HEK293T (cell line): ENCODE measurements around the gene S100B.
A peak's percentile ranks its signal among the peaks of the same experiment; 100 is the strongest.

Source experiments
- CTCF ChIA-PET: fragments of 350-600 bp; formaldehyde crosslinking; extraction: SDS; loops from one replicate; lab custom pipeline; 2021; ENCODE audit warnings: antibody characterized with exemption, inconsistent platforms; lab: Yijun Ruan, JAX
- POLR2A ChIA-PET: fragments of 350-600 bp; formaldehyde crosslinking; extraction: SDS; loops from one replicate; lab custom pipeline; 2020; ENCODE audit warnings: antibody characterized with exemption, inconsistent platforms; lab: Yijun Ruan, JAX
- DNase-seq: peaks from one replicate; pipeline ENCODE4 v3.0.0; 2012; ENCODE audit warnings: mixed read lengths; ENCODE audit errors: extremely low spot score
- ARNT ChIP-seq: fragments of 450-650 bp; IDR thresholded peaks from 2 replicates; pipeline ENCODE4 v1.6.1; 2017; ENCODE audit warnings: mild to moderate bottlenecking
- BHLHE40 ChIP-seq: fragments of 450-650 bp; IDR thresholded peaks from 2 replicates; pipeline ENCODE4 v1.6.1; 2016; ENCODE audit warnings: mild to moderate bottlenecking, moderate library complexity, borderline replicate concordance
- CTBP1 ChIP-seq: fragments of 450-650 bp; IDR thresholded peaks from 2 replicates; pipeline ENCODE4 v1.6.1; 2016; ENCODE audit warnings: borderline replicate concordance
- ELF4 ChIP-seq: fragments of 450-650 bp; IDR thresholded peaks from 2 replicates; pipeline ENCODE4 v1.6.1; 2017; ENCODE audit warnings: antibody characterized with exemption
- FOXA1 ChIP-seq: fragments of 450-650 bp; IDR thresholded peaks from 2 replicates; pipeline ENCODE4 v1.6.1; 2016; ENCODE audit warnings: mild to moderate bottlenecking
- FOXK2 ChIP-seq: fragments of 450-650 bp; IDR thresholded peaks from 2 replicates; pipeline ENCODE4 v1.6.1; 2016; ENCODE audit warnings: mild to moderate bottlenecking
- FOXM1 ChIP-seq: fragments of 450-650 bp; IDR thresholded peaks from 2 replicates; pipeline ENCODE4 v1.6.1; 2017; ENCODE audit warnings: mild to moderate bottlenecking, borderline replicate concordance
- HDGF ChIP-seq: fragments of 450-650 bp; IDR thresholded peaks from 2 replicates; pipeline ENCODE4 v1.6.1; 2017; ENCODE audit warnings: antibody characterized with exemption, borderline replicate concordance
- L3MBTL2 ChIP-seq: fragments of 450-650 bp; conservative IDR thresholded peaks from 2 replicates; pipeline ENCODE4 v1.6.1; 2016; ENCODE audit warnings: mild to moderate bottlenecking
- LEF1 ChIP-seq: fragments of 450-650 bp; IDR thresholded peaks from 2 replicates; pipeline ENCODE4 v1.6.1; 2017; ENCODE audit warnings: mild to moderate bottlenecking, borderline replicate concordance
- NFRKB ChIP-seq: fragments of 450-650 bp; IDR thresholded peaks from 2 replicates; pipeline ENCODE4 v1.6.1; 2016; ENCODE audit warnings: mild to moderate bottlenecking, moderate library complexity
- PKNOX1 ChIP-seq: fragments of 450-650 bp; IDR thresholded peaks from 2 replicates; pipeline ENCODE4 v1.6.1; 2016
- SP1 ChIP-seq: fragments of 450-650 bp; IDR thresholded peaks from 2 replicates; pipeline ENCODE4 v1.6.1; 2017
- SUZ12 ChIP-seq: fragments of 450-650 bp; IDR thresholded peaks from 2 replicates; pipeline ENCODE4 v1.6.1; 2016; ENCODE audit warnings: mild to moderate bottlenecking
- TARDBP ChIP-seq: fragments of 450-650 bp; IDR thresholded peaks from 2 replicates; pipeline ENCODE4 v1.6.1; 2016
- ZNF384 ChIP-seq: fragments of 450-650 bp; IDR thresholded peaks from 2 replicates; pipeline ENCODE4 v1.6.1; 2016

S100B gene

GRCh38 chr21:46636550-46637285 is 31.8 kb upstream of the S100B start:
- no peak for DNase-seq
- TF ChIP-seq FOXM1 (no peak), FOXK2 (no peak), PKNOX1 (no peak), ZNF384 (no peak), TARDBP (no peak), BHLHE40 (no peak), LEF1 (no peak), SUZ12 (no peak), HDGF (no peak), ELF4 (no peak), L3MBTL2 (no peak), CTBP1 (no peak), ARNT (no peak), FOXA1 (no peak), NFRKB (no peak), SP1 (no peak)
- POLR2A ChIA-PET: interaction anchor here (0.7 to 2.3 kb wide), 14 partner anchors 7 to 494 kb away, joined by 3 to 9 read pairs (median 5); partner anchors contain the start of gene C21orf58
- CTCF ChIA-PET: no interaction called here

GRCh38 chr21:46636181-46636512 is 31.3 kb upstream of the S100B start:
- ChIA-PET CTCF (no interaction called here), POLR2A (interaction anchor here (0.6 to 2.3 kb wide), 25 partner anchors 8 to 944 kb away, joined by 3 to 9 read pairs (median 3); partner anchors contain the start of gene C21orf58)
- no peak for DNase-seq
- TF ChIP-seq BHLHE40 (no peak), HDGF (no peak), FOXM1 (no peak), LEF1 (no peak), SUZ12 (no peak), ZNF384 (no peak), L3MBTL2 (0 out of 2 replicates have a peak, but pooled peaks have one; percentile 62)

- peak; percentile 100 for DNase-seq
- ChIA-PET POLR2A (interaction anchor here (0.6 to 2.3 kb wide), 27 partner anchors 9 to 943 kb away, joined by 3 to 9 read pairs (median 4); partner anchors contain the start of gene C21orf58), CTCF (no interaction called here)
- TF ChIP-seq NFRKB (no peak), BHLHE40 (no peak), SUZ12 (no peak), PKNOX1 (peak; percentile 90), L3MBTL2 (peak; percentile 94), CTBP1 (no peak), TARDBP (peak; percentile 84), LEF1 (no peak), HDGF (no peak)
Measured at GRCh38 chr21:46635324-46636180, 30.7 kb upstream of the S100B start, which contains the start of gene PRMT2. PRMT2 (plus strand) TSS chr21:46635674; CDS start chr21:46636952, 1,278 bp downstream.

- POLR2A ChIA-PET: interaction anchor here (0.6 to 2.3 kb wide), 12 partner anchors 8 to 177 kb away, joined by 3 to 9 read pairs (median 4); no protein-coding TSS in a partner anchor
- no peak for DNase-seq
- TF ChIP-seq NFRKB (0 out of 2 replicates have a peak, but pooled peaks have one; percentile 23), ARNT (no peak), ELF4 (no peak), SUZ12 (no peak), FOXM1 (no peak), SP1 (no peak)
- CTCF ChIA-PET: no interaction called here
Measured at GRCh38 chr21:46634966-46635323, 30.1 kb upstream of the S100B start.

- ChIA-PET CTCF (no interaction called here), POLR2A (interaction anchor here (0.7 to 2.3 kb wide), 3 partner anchors 12 to 171 kb away, joined by 3 to 7 read pairs (median 4); no protein-coding TSS in a partner anchor)
- no peak for TF ChIP-seq BHLHE40
- 0 out of 2 replicates have a peak, but pooled peaks have one; percentile 11 for TF ChIP-seq PKNOX1
- no peak for TF ChIP-seq ARNT
- no peak for TF ChIP-seq ZNF384
- no peak for TF ChIP-seq SUZ12
- TF ChIP-seq TARDBP: no peak
- no peak for TF ChIP-seq FOXK2
- TF ChIP-seq CTBP1: no peak
- TF ChIP-seq NFRKB: no peak
- no peak for DNase-seq
Measured at GRCh38 chr21:46634427-46634826, 29.5 kb upstream of the S100B start.
